Heart right ventricle (tissue), 16 donors: ENCODE data around the gene NR2F1. TPM values are rescaled to one million over a fixed set of nuclear protein-coding genes. Genes with fewer than 3 reads are reported as not detected.

ENCODE experiments used
- ATAC-seq, 8 donors: fragments of 200-7000 bp; cut with Tn5 transposase; one replicate each; pipeline ENCODE4 v1.9.1; 2020; ENCODE audit warnings: mild to moderate bottlenecking in 8 of 8, moderate library complexity in 8 of 8, moderate number of reproducible peaks in 1 of 8
- DNase-seq, 2 donors: peaks; one replicate each; pipeline ENCODE4 v3.0.0-alpha.2; 2020
- H3K27ac ChIP-seq, 10 donors: fragments of 200-600 bp; sonication (generic) in 2 of 10; one replicate each; pipeline versions ENCODE4 v1.5.0 to v1.8.0; 2020 to 2022; ENCODE audit warnings: mild to moderate bottlenecking in 3 of 10
- H3K27me3 ChIP-seq, 7 donors: fragments of 200-600 bp; one replicate each; pipeline ENCODE4 v1.8.0; 2021 to 2022; ENCODE audit warnings: mild to moderate bottlenecking in 2 of 7
- H3K36me3 ChIP-seq, 9 donors: fragments of 200-600 bp; sonication (generic) in 1 of 9; one replicate each; pipeline versions ENCODE4 v1.5.0 to v1.8.0; 2020 to 2022; ENCODE audit warnings: mild to moderate bottlenecking in 2 of 9
- H3K4me1 ChIP-seq, 9 donors: fragments of 200-600 bp; sonication (generic) in 1 of 9; one replicate each; pipeline versions ENCODE4 v1.5.0 to v1.8.0; 2020 to 2022; ENCODE audit warnings: mild to moderate bottlenecking in 4 of 9
- H3K4me3 ChIP-seq, 10 donors: fragments of 200-600 bp; sonication (generic) in 2 of 10; one replicate each; pipeline versions ENCODE4 v1.5.0 to v1.8.0; 2020 to 2022; ENCODE audit warnings: mild to moderate bottlenecking in 7 of 10, moderate library complexity in 2 of 10
- H3K9me3 ChIP-seq, 11 donors: fragments of 200-600 bp in 10 of 11; sonication (generic) in 2 of 11; one replicate each; pipeline versions ENCODE4 v1.5.0 to v1.8.0; 2013 to 2022; ENCODE audit warnings: mild to moderate bottlenecking in 2 of 11, control low read depth in 1 of 11, moderate library complexity in 1 of 11
- WGBS, 2 donors: extraction: QIAGEN DNeasy Blood & Tissue Kit; methylation state at CpG; one replicate each; pipeline ENCODE4 v1.1.7; 2013; ENCODE audit warnings: inconsistent platforms in 1 of 2; 5-methylcytosine and 5-hydroxymethylcytosine counted together
- intact Hi-C, 10 donors: fragments of 100-400 bp; cut with DNase I; formaldehyde crosslinking; loops; one replicate each; pipeline versions ENCODE4 v1.11.1 to v1.14.2; 2022
- polyA plus RNA-seq, 2 donors: library from polyadenylated mRNA; stranded (reverse); fragments of 200-250 nt; gene quantifications; one replicate each; pipeline ENCODE4 v1.2.3, GENCODE V29; 2013
- total RNA-seq, 10 donors: library from RNA; stranded (reverse); fragmentation: NEBNext Ultra II Directional in 3 of 10; extraction: Animal tissue kit (Norgen Biotek cat#: 25700) in 3 of 10; gene quantifications; one replicate each; pipeline versions ENCODE4 v1.2.1 to v1.2.4, GENCODE V29; 2021 to 2023
- TF ChIP-seq, protein P1 (sequence below), 9 donors: fragments of 200-600 bp; sonication (generic) in 2 of 9; IDR thresholded peaks; one replicate each; pipeline versions ENCODE4 v1.5.0 to v1.8.0; 2021 to 2022; ENCODE audit warnings: antibody characterized with exemption in 9 of 9, mild to moderate bottlenecking in 5 of 9, moderate library complexity in 1 of 9
- donor health status: Arrhythmogenic right ventricular cardiomyopathy.
- donor health status: ischemic (EF 13 %, LVEDD 7.1; RV severe dilation, severe dysfunction).
- donor health status: healthy with polysubstance abuse.
- donor health status: DM: no; HTN: yes; CAD: no.
- donor health status: DM: no; HTN: no; CAD: no.
- donor health status: ischemic (EF 25% LVEDD 6.9; RV normal size, moderate dysfunction).
- donor health status: ischemic (EF 25% LVEDD 5.7; RV mildly dilated, moderate dysfunction).
- donor health status: healthy.
- donor health status: DM: yes; HTN: yes; CAD: no.
- donor health status: Ischemic cardiomyopathy.
- donor health status: ischemic (EF 35%, LVEDD 5.7; RV mildly dilated, moderate dysfunction).
- donor health status: nonischemic (EF 11% LVEDD 7.7; RV severe dilation, severe dysfunction).
- donor health status: DM: yes; HTN: yes; CAD: no.
- donor health status: PGD.
- donor health status: ischemic (EF 29% LVEDD 5.4; RV normal size, mild dysfunction).
- donor health status: nonischemic (EF 23%, LVEDD 6.1; RV moderate dilation, normal function).

Gene NR2F1
- total and polyA plus RNA-seq, 12 donors: 0.27 to 2.4 (median 0.92) TPM

DNA sequence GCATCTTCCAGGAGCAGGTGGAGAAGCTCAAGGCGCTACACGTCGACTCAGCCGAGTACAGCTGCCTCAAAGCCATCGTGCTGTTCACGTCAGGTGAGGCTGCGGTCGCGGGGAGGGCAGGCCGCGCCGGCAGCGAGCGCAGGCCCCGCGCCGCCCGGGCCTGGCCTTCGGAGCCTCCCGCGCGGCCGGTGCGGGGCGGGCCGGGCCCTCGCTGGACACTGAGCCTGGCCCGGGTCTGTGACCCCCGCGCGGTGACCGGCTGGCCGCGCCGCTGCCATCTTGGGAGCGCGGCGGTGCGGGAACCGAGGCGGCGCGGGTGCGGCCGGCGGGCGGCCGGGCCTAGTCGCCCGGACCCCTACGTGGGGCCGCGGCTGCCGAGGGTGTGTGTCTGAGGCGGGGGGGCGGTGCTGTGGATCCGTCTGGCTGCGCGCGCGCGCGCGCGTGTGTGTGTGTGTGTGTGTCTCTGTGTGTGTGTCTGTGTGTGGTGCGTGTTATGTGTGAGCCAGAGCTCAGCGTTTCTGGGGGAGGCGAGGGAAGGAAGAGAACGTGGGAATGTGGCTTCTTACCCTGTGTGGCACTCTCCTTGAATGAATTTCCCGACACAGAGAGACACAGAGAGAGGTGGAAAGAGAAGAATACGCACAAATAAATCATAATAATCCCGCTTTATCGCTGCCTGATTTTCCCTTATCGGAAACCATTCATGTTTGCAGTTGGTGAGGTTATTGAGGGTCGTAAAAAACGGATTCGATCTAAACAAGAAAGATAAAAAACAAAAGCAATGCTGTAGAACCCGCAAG, 5.5 kb downstream of the NR2F1 start:
- Histone ChIP-seq H3K9me3 (no peaks in the 10 kb centered on the region), H3K36me3 (no peaks in the 10 kb centered on the region), H3K4me1 (peaks cover 0 to 18% (median 8%) of the 10 kb centered on the region in 9 donors), H3K27me3 (peaks cover 17 to 92% (median 71%) of the 10 kb centered on the region in 7 donors), H3K27ac (no peak overlapping the region), H3K4me3 (peak overlapping the region in 1 of 10 donors; percentile 10)
- ATAC-seq (no peak), DNase-seq (no peak)
- TF ChIP-seq, protein P1, sequence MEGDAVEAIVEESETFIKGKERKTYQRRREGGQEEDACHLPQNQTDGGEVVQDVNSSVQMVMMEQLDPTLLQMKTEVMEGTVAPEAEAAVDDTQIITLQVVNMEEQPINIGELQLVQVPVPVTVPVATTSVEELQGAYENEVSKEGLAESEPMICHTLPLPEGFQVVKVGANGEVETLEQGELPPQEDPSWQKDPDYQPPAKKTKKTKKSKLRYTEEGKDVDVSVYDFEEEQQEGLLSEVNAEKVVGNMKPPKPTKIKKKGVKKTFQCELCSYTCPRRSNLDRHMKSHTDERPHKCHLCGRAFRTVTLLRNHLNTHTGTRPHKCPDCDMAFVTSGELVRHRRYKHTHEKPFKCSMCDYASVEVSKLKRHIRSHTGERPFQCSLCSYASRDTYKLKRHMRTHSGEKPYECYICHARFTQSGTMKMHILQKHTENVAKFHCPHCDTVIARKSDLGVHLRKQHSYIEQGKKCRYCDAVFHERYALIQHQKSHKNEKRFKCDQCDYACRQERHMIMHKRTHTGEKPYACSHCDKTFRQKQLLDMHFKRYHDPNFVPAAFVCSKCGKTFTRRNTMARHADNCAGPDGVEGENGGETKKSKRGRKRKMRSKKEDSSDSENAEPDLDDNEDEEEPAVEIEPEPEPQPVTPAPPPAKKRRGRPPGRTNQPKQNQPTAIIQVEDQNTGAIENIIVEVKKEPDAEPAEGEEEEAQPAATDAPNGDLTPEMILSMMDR (IDR thresholded peaks at IDR 0.05): no peak
- intact Hi-C loops: loop anchor here in 5 of 10 donors (10.0 kb wide), 3 partner anchors 216 to 1106 kb away; no protein-coding TSS in a partner anchor
- WGBS, 2 donors: 31 to 37% methylated on average over 61 to 78 of the region's 78 CpGs

DNA sequence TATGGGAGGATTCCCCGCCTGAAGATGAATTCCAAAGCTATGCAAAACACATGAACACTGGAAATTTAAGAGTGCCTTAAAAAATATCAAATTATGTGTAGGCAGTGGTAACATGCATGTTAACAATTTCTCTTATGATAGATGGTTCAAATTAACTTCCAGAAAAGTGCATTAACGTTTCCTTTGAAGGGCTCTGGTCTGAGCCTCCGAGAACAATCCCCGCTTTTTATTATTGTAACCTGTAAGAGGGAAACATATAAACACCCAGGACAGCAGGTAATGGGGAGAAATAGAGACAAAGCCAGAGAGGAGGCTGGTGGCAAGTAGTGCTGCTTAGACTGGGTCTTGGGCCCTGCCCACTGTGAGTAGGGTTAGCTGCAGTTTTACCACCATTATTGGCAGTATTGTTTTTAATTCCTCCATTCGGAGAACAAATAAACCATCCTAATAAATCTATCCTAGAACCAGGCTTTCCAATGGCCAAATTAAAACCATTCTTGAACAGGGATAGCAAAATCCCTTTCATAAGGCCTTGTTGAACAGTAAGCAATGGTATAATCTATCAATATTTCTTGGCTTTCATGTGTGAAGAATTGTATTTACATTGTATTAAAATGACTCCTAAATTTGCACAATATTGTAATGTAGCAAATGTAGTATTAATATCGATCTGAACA, 6.3 kb downstream of the NR2F1 start:
- H3K36me3 ChIP-seq: no peaks in the 10 kb centered on the region
- DNase-seq (no peak), ATAC-seq (no peak)
- H3K27ac ChIP-seq: no peak overlapping the region
- peaks cover 18 to 96% (median 75%) of the 10 kb centered on the region in 7 donors for H3K27me3 ChIP-seq
- peaks cover 0 to 14% (median 5%) of the 10 kb centered on the region in 9 donors for H3K4me1 ChIP-seq
- intact Hi-C loops: loop anchor here in 5 of 10 donors (10.0 kb wide), 3 partner anchors 216 to 1106 kb away; no protein-coding TSS in a partner anchor
- 86 to 92% methylated on average over 6 of the region's 6 CpGs for WGBS, 2 donors
- H3K9me3 ChIP-seq: no peaks in the 10 kb centered on the region
- TF ChIP-seq, protein P1 (IDR thresholded peaks at IDR 0.05): no peak
- H3K4me3 ChIP-seq: no peak overlapping the region

DNA sequence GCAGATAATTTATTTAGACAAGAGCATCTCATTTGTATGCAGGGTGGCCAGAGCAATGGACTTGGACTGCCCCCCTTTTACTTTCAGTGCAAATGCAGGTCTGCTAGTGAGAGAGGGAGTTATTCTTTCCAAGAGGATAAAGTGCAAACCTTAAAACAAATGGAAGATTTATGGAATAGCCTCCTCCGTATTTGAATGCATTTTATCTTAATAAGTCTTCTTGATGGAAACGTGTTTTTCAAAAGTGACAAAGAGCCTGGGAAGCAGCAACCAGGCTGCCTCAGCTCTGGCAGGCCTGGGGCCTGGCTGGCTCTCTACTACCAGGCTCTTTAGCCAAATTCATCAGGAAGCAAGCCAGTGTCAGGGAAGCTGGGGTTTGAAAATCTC, 6.8 kb downstream of the NR2F1 start:
- H3K4me1 ChIP-seq: peaks cover 0 to 14% (median 5%) of the 10 kb centered on the region in 9 donors
- ATAC-seq (no peak), DNase-seq (no peak)
- peaks cover 0 to 4% (median 0%) of the 10 kb centered on the region in 11 donors for H3K9me3 ChIP-seq
- TF ChIP-seq, protein P1 (IDR thresholded peaks at IDR 0.05): no peak
- peaks cover 18 to 100% (median 81%) of the 10 kb centered on the region in 7 donors for H3K27me3 ChIP-seq
- no peak overlapping the region for H3K27ac ChIP-seq
- H3K36me3 ChIP-seq: no peaks in the 10 kb centered on the region
- WGBS, 2 donors: 76 to 82% methylated on average over 2 of the region's 2 CpGs
- intact Hi-C loops: loop anchor here in 5 of 10 donors (10.0 kb wide), 3 partner anchors 215 to 1105 kb away; no protein-coding TSS in a partner anchor
- no peak overlapping the region for H3K4me3 ChIP-seq

DNA sequence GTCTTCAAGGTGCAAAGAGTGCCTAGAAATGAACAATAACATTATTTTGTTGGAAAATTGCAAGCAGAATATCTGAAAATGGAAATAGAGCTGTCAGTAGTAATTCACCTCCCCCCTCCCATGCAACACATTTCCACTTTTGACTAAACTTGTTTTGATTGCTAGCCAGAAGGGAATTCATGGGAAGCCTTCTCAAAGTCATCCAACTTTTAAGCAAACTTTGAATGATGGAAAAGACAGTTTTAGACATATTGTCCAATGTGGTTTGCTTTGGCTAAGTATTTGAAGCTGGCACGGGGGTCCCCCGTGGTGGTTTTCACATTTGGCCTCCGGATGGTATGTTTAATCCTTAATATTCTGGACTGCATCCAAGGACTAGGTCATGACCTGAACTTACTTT, 7.5 kb downstream of the NR2F1 start:
- no peak overlapping the region for H3K4me3 ChIP-seq
- peaks cover 0 to 7% (median 0%) of the 10 kb centered on the region in 11 donors for H3K9me3 ChIP-seq
- H3K27me3 ChIP-seq: peaks cover 15 to 100% (median 83%) of the 10 kb centered on the region in 7 donors
- H3K27ac ChIP-seq: no peak overlapping the region
- 68 to 72% methylated on average over 3 of the region's 3 CpGs for WGBS, 2 donors
- DNase-seq: no peak
- H3K4me1 ChIP-seq: peaks cover 0 to 9% (median 1%) of the 10 kb centered on the region in 9 donors
- H3K36me3 ChIP-seq: no peaks in the 10 kb centered on the region
- no peak for ATAC-seq
- intact Hi-C loops: no loop called here
- TF ChIP-seq, protein P1 (IDR thresholded peaks at IDR 0.05): no peak
